ENCODE data around the gene NF1. TPM values are rescaled to one million over a fixed set of nuclear protein-coding genes. Genes with fewer than 3 reads are reported as not detected.

The NF1 gene
- total RNA-seq, 1 experiment from 2014 or later = 164 TPM

- H3K9me3 ChIP-seq (ENCODE audit: low read length) = 0 out of 2 replicates have a peak, but pooled peaks cover 3% of the 10 kb centered on the region
- H2AFZ ChIP-seq (ENCODE audit: low read length) = no peak overlapping the region
- no peak overlapping the region for H3K4me2 ChIP-seq (ENCODE audit: low read depth, low read length, poor library complexity, severe bottlenecking)
- DNase-seq = no peak
- H4K20me1 ChIP-seq (ENCODE audit: insufficient read depth, low read depth, low read length) = no peaks in the 10 kb centered on the region
- H3K4me3 ChIP-seq (ENCODE audit: low read length) = no peak overlapping the region
- no peaks in the 10 kb centered on the region for H3K79me2 ChIP-seq (ENCODE audit: low read length)
- no peak overlapping the region for H3K9ac ChIP-seq (ENCODE audit: low read length)
- no peaks in the 10 kb centered on the region for H3K36me3 ChIP-seq (ENCODE audit: insufficient read depth, low read length)
- H3K27me3 ChIP-seq (ENCODE audit: low read length) = no peaks in the 10 kb centered on the region
- H3K27ac ChIP-seq (ENCODE audit: low read length) = no peak overlapping the region
- H3K4me1 ChIP-seq (ENCODE audit: low read length) = peaks cover 4% of the 10 kb centered on the region; the same call in 1 of the 2 replicates
- H3K9me2 ChIP-seq (replicated peaks; ENCODE audit: insufficient read depth, low read length) = no peaks in the 10 kb centered on the region
Observed at GRCh38 chr17:31417051-31417792, 322.4 kb downstream of the NF1 start.

DNA sequence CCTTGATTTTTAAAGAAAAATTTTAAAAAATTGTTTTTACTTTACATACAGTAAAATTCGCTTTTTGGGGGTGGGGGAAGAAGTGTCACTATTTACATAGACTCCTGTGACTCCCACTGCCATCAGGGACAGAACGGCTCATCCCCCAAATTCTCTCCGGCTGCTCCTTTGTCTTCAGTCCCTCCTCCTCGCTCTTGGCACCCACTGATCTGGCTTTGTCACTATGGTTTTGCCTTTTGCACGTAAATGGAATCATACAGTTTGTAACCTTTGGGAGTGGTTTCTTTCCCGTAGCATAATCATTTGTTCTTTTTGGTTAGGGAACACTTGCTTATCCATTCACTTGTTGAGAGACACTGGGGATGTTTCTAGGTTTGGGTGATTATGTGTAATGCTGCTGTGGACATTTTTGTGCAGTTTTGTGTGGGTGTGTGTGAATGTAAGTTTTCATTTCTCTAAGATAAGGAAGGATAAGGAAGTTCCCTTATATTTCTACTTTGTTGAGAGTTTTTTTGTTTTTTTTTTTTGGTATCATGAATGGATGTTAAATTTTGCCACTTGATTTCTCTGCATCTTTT is 324.1 kb downstream of the NF1 start:
- H2AFZ ChIP-seq (ENCODE audit: low read length) = no peak overlapping the region
- H3K9ac ChIP-seq (ENCODE audit: low read length) = no peak overlapping the region
- DNase-seq = no peak

GRCh38 chr17:31422443-31422842 is 327.7 kb downstream of the NF1 start:
- H3K27me3 ChIP-seq (ENCODE audit: low read length) = no peaks in the 10 kb centered on the region; the same call in 1 of the 2 replicates
- DNase-seq = no peak
- H4K20me1 ChIP-seq (ENCODE audit: insufficient read depth, low read depth, low read length) = no peaks in the 10 kb centered on the region
- 0 out of 2 replicates have a peak, but pooled peaks cover 5% of the 10 kb centered on the region for H3K9me3 ChIP-seq (ENCODE audit: low read length)
- H3K36me3 ChIP-seq (ENCODE audit: insufficient read depth, low read length) = no peaks in the 10 kb centered on the region
- no peaks in the 10 kb centered on the region for H3K79me2 ChIP-seq (ENCODE audit: low read length)
- no peak overlapping the region for H3K4me3 ChIP-seq (ENCODE audit: low read length)
- no peak overlapping the region for H3K9ac ChIP-seq (ENCODE audit: low read length)
- H3K27ac ChIP-seq (ENCODE audit: low read length) = no peak overlapping the region
- H3K4me2 ChIP-seq (ENCODE audit: low read depth, low read length, poor library complexity, severe bottlenecking) = no peak overlapping the region
- H3K4me1 ChIP-seq (ENCODE audit: low read length) = no peaks in the 10 kb centered on the region
- H2AFZ ChIP-seq (ENCODE audit: low read length) = no peak overlapping the region
- H3K9me2 ChIP-seq (replicated peaks; ENCODE audit: insufficient read depth, low read length) = no peaks in the 10 kb centered on the region

More for the DNA sequence above, 324.1 kb downstream of the NF1 start:
- Histone ChIP-seq H3K36me3 (ENCODE audit: insufficient read depth, low read length) (no peaks in the 10 kb centered on the region), H3K9me3 (ENCODE audit: low read length) (0 out of 2 replicates have a peak, but pooled peaks cover 5% of the 10 kb centered on the region), H3K4me2 (ENCODE audit: low read depth, low read length, poor library complexity, severe bottlenecking) (no peak overlapping the region), H3K27me3 (ENCODE audit: low read length) (no peaks in the 10 kb centered on the region; the same call in 1 of the 2 replicates), H3K79me2 (ENCODE audit: low read length) (no peaks in the 10 kb centered on the region), H3K27ac (ENCODE audit: low read length) (no peak overlapping the region), H3K4me3 (ENCODE audit: low read length) (no peak overlapping the region), H3K4me1 (ENCODE audit: low read length) (peaks cover 4% of the 10 kb centered on the region; the same call in 1 of the 2 replicates), H4K20me1 (ENCODE audit: insufficient read depth, low read depth, low read length) (no peaks in the 10 kb centered on the region), H3K9me2 (replicated peaks; ENCODE audit: insufficient read depth, low read length) (no peaks in the 10 kb centered on the region)

GRCh38 chr17:31424944-31425281 is 330.1 kb downstream of the NF1 start:
- H3K36me3 ChIP-seq (ENCODE audit: insufficient read depth, low read length) = no peaks in the 10 kb centered on the region
- H3K9me3 ChIP-seq (ENCODE audit: low read length) = 0 out of 2 replicates have a peak, but pooled peaks cover 5% of the 10 kb centered on the region
- no peak overlapping the region for H2AFZ ChIP-seq (ENCODE audit: low read length)
- no peak overlapping the region for H3K4me2 ChIP-seq (ENCODE audit: low read depth, low read length, poor library complexity, severe bottlenecking)
- no peaks in the 10 kb centered on the region for H4K20me1 ChIP-seq (ENCODE audit: insufficient read depth, low read depth, low read length)
- H3K27ac ChIP-seq (ENCODE audit: low read length) = no peak overlapping the region
- no peaks in the 10 kb centered on the region for H3K79me2 ChIP-seq (ENCODE audit: low read length)
- no peaks in the 10 kb centered on the region; the same call in 1 of the 2 replicates for H3K27me3 ChIP-seq (ENCODE audit: low read length)
- no peak for DNase-seq
- H3K4me3 ChIP-seq (ENCODE audit: low read length) = no peak overlapping the region
- H3K9me2 ChIP-seq (replicated peaks; ENCODE audit: insufficient read depth, low read length) = no peaks in the 10 kb centered on the region
- no peak overlapping the region for H3K9ac ChIP-seq (ENCODE audit: low read length)
- peaks cover 6% of the 10 kb centered on the region for H3K4me1 ChIP-seq (ENCODE audit: low read length)

- H3K27ac ChIP-seq (ENCODE audit: low read length) = no peak overlapping the region
- 0 out of 2 replicates have a peak, but pooled peaks cover 5% of the 10 kb centered on the region for H3K9me3 ChIP-seq (ENCODE audit: low read length)
- H3K4me2 ChIP-seq (ENCODE audit: low read depth, low read length, poor library complexity, severe bottlenecking) = no peak overlapping the region
- no peak overlapping the region for H3K9ac ChIP-seq (ENCODE audit: low read length)
- H3K4me1 ChIP-seq (ENCODE audit: low read length) = peaks cover 6% of the 10 kb centered on the region
- no peaks in the 10 kb centered on the region; the same call in 1 of the 2 replicates for H3K27me3 ChIP-seq (ENCODE audit: low read length)
- H2AFZ ChIP-seq (ENCODE audit: low read length) = no peak overlapping the region
- no peaks in the 10 kb centered on the region for H3K79me2 ChIP-seq (ENCODE audit: low read length)
- no peaks in the 10 kb centered on the region for H3K36me3 ChIP-seq (ENCODE audit: insufficient read depth, low read length)
- H3K9me2 ChIP-seq (replicated peaks; ENCODE audit: insufficient read depth, low read length) = no peaks in the 10 kb centered on the region
- DNase-seq = no peak
- no peak overlapping the region for H3K4me3 ChIP-seq (ENCODE audit: low read length)
- H4K20me1 ChIP-seq (ENCODE audit: insufficient read depth, low read depth, low read length) = no peaks in the 10 kb centered on the region
Observed at GRCh38 chr17:31425282-31426040, 330.7 kb downstream of the NF1 start.

Small RNAs within 50 kb of the gene (small RNA-seq; reads per million reads assigned to genes)
- gene MIR4733 = not detected

Other genes starting within 250 kb of the NF1 start
- gene TEFM, start 188.7 kb upstream of the NF1 start, total RNA-seq (2014; rRNA removed; shearing (Covaris generic); ENCODE audit: low replicate concordance) = 11.4 and 20.7 TPM in 2 replicates
- 3.3 and 5.0 TPM in 2 replicates for gene ADAP2, start 173.0 kb upstream of the NF1 start, total RNA-seq (2014; rRNA removed; shearing (Covaris generic); ENCODE audit: low replicate concordance)
- gene RNF135, start 123.9 kb upstream of the NF1 start, total RNA-seq (2014; rRNA removed; shearing (Covaris generic); ENCODE audit: low replicate concordance) = 23.2 and 36.8 TPM in 2 replicates
- gene OMG, start 202.3 kb downstream of the NF1 start, total RNA-seq (2014; rRNA removed; shearing (Covaris generic); ENCODE audit: low replicate concordance) = 0.11 TPM in 1 of 2 replicates, not detected in the other
- gene EVI2B, start 219.1 kb downstream of the NF1 start, total RNA-seq (2014; rRNA removed; shearing (Covaris generic); ENCODE audit: low replicate concordance) = 0.76 and 5.0 TPM in 2 replicates
- not detected in 2 replicates for gene EVI2A, start 226.6 kb downstream of the NF1 start, total RNA-seq (2014; rRNA removed; shearing (Covaris generic); ENCODE audit: low replicate concordance)

Measured in Karpas-422 (cell line).